Smooth muscle cell of the brain vasculature (primary cell): ENCODE data around the gene TMEM117.

Experiments used
- DNase-seq: peaks from one replicate; pipeline ENCODE4 v3.0.0-alpha.2; 2012; ENCODE audit warnings: low read depth, low spot score

The TMEM117 gene

DNA sequence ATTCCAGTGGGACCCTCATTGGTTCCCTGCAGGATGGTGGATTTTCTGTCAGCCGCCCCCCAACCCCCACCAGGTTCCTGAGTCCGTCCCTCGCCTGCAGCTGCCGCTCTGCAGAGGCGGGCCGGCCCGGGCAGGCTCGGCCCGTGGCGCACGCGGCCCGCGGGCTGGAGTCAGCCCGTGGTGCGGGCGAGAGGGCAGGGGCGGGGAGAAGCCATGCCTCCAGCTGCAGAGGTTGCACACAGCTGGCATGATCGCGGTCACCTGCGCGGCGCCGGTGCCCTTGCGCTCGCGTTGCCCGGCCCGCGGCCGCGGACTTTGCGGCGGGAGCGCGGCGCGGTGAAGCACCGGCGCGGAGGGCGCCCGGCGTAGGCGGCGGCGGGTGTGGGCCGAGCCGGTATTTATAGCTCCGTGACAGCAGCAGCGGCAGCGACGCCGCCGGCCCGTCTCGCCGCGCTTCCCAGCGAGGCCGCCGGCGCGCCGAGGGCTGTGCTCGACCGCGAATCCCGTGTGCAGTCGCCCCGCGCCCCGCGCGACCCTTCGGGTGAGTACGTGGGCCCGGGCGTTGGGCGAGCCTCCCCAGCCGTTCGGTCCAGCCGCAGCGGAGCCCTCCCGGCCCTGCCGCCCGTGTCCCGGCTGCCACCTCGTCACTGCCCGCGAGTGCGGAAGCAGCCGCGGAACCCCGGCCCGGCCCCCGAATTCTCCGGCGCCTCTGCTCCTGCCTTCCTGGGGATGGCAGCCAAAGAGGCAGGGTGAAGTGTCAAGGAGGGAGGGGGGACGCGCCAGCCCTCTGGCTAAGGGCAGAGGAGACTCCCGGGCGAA, at the start of gene TMEM117:
TSS of gene TMEM117 (plus strand) at position 426 of the 819 bp plus-strand sequence.
- DNase-seq = no peak

GRCh38 chr12:43786899-43787693, 48.8 kb upstream of the TMEM117 start:
- DNase-seq = no peak

GRCh38 chr12:43789941-43790340, 45.9 kb upstream of the TMEM117 start:
- DNase-seq = no peak

- DNase-seq = no peak
Measured at GRCh38 chr12:43795716-43796280, 40.1 kb upstream of the TMEM117 start.

DNA sequence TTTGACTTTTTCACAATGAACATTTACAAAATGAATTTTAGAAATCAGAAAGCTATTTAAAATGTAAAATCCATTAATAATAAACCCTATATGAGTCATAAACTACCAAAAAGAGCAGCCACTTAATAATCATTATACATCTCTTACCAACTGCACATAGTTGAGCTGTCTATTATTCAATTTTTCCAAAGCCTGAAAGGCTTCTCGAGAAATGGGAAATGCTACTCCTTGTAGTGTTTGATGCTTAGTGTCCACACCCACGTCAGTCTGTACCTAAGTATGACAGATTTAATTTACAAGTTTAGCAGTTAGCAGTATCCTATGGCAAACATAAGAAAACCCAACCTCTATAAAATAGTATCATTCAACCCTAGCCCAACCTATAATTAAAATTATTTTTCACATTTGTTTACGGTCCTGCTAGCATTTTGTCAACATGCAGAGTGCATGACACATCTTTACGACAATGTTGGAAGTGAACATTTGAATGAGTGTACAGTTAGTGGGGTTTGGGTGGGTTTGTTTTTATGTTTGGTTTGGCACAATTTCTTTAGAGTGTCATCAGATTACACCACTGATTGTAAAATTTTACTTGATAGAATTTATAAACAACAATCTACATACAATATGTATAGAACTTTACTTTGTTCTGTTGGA, 38.2 kb upstream of the TMEM117 start:
- DNase-seq = no peak

DNA sequence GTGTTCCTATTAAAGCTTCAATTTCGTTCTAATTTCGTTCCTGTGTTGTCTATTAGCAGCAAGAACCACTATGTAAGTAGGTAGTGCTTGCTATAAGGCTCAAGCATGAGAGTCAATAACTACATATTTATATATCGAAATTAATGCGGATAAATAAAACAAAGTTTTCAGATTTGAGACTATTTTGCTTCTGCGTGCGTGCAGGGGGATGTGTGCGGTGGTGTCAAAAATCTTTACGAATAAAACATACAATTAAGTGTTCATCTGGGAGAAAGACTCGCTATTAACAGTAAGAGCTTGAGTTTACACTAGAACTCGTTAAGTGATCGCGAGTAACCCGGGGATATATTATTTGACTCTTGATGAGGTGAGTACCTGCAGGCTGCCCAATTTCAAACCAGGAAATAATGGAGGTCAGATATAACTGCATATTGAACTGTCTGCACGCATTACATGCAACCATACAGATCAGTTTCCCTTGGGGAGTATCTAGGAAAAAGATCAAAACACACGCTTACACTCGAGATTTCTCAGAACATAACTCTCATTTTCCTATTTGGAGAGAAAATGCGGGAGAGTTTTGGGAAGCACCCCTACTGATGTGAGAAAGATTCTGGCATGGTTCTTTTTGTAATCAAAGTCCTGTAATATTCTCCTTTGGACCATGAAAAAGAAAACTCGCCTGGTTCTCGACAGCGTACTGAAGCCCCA, 30.6 kb upstream of the TMEM117 start:
- DNase-seq = no peak

- DNase-seq = peak; percentile 43
Measured at GRCh38 chr12:43805860-43806736, 29.8 kb upstream of the TMEM117 start, which contains the start of gene TWF1. TSS of gene TWF1 (minus strand) at chr12:43806317. CDS start at chr12:43806245, 72 bp downstream.

- DNase-seq = no peak
Measured at GRCh38 chr12:43806737-43807072, 29.2 kb upstream of the TMEM117 start.

GRCh38 chr12:43807386-43807785, 28.5 kb upstream of the TMEM117 start:
- no peak for DNase-seq

DNA sequence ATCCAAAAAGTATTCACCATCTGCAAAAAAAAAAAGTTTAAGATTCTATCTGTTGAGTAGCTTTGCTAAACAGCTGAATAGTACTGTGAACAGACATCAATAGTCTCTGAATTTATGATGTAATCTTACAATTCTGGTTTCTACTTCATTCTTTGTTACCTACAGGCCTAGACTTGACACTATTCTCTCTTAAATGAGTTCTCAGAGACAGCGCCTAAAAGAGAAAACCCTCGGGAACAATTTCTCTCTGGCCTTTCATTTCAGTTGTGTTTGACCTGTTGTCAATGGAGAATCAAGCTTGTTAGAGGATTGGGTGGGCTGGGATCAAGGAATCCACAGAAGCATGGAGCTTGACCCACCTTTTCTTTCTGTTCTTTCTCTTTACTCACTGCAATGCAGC, 23.8 kb upstream of the TMEM117 start:
- DNase-seq = no peak

GRCh38 chr12:43812926-43813325, 23.0 kb upstream of the TMEM117 start:
- DNase-seq = no peak

DNA sequence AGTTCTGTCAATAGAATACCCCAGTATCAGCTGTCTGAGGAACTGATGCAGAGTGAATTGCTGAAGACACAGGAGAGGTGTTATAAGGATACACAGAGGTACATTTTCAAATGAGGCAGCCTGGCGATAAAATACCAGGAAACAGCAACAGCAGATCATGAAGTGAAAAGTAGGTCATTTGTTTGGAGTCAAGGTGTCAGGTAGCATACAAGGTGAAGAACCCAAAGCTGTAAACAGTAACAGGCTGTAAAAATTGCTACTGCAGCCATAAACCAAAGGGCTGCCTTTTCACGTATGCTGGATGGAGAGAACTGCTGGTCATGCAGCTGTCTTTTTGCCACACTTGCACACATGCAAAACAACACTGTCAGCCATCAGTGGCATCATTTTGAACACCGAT, 20.5 kb upstream of the TMEM117 start:
- no peak for DNase-seq

GRCh38 chr12:43816168-43816567, 19.7 kb upstream of the TMEM117 start:
- no peak for DNase-seq

- DNase-seq = no peak
Measured at GRCh38 chr12:43824207-43824775, 11.6 kb upstream of the TMEM117 start.

DNA sequence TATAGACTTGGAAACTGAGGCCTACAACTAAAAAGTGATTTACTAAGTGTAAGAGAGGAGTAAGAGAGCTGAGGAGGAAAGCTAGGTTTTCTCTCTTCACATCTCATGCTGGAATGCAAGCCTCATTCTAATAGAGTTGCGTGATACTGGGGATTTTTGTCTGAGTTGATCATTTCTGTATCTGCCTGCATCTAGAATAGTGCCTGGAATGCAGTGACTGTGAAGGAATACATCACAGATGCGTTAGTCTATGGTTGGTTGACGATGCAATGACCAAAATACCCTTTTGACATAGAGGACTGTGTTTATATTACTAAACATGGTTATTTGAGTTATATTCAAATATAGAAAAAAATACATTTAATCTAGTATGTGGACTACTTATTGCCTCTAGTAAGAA, 9.2 kb upstream of the TMEM117 start:
- DNase-seq = no peak

- DNase-seq = no peak
Measured at GRCh38 chr12:43827093-43827492, 8.8 kb upstream of the TMEM117 start.

- no peak for DNase-seq
Measured at GRCh38 chr12:43832463-43833168, 3.3 kb upstream of the TMEM117 start.

- DNase-seq = no peak
Measured at GRCh38 chr12:43835264-43835655, 621 bp upstream of the TMEM117 start.

DNA sequence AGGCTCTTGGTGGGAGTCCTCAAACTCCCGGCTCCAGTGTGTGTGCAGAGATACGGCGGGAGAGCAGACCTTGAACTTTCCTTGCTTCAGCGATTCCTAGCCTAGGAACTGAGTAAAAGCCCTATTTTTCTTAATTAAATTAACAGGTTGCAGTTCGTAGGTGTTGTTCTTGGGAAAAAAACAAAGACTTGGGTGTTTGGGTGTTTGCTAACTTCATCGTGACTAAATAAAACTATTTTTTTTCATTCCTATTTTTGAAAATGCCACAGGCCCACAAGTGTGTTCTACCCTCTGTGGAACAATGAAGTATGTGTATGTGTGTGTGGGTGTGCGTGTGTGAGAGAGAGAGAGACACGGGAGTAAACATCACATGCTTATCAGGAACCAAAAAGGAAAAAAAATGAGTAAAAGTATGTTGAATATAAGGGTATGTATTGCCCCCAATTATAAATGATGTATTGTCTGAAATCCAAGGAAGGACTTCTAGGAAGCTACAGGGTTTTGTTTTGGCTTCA, 651 bp downstream of the TMEM117 start:
- no peak for DNase-seq
